Activated CD8-positive, alpha-beta memory T cell treated with anti-CD3 and anti-CD28 coated beads for 24 hours (primary cell): ENCODE results near the gene NHEJ1.

Source experiments
- DNase-seq: peaks from one replicate; pipeline ENCODE4 v3.0.0-alpha.2; 2020

NHEJ1 gene

GRCh38 chr2:219084791-219085190 is 75.8 kb downstream of the NHEJ1 start:
- DNase-seq: no peak

GRCh38 chr2:219082332-219082958 is 78.2 kb downstream of the NHEJ1 start:
- DNase-seq: no peak

GRCh38 chr2:219081701-219082331 is 78.8 kb downstream of the NHEJ1 start:
- DNase-seq: no peak

- DNase-seq: no peak
Observed at GRCh38 chr2:219081096-219081495, 79.5 kb downstream of the NHEJ1 start.

- no peak for DNase-seq
Observed at GRCh38 chr2:219079417-219079816, 81.2 kb downstream of the NHEJ1 start.

- DNase-seq: no peak
Observed at GRCh38 chr2:219078951-219079350, 81.7 kb downstream of the NHEJ1 start.

- no peak for DNase-seq
Observed at GRCh38 chr2:219078126-219078525, 82.5 kb downstream of the NHEJ1 start.

- no peak for DNase-seq
Observed at GRCh38 chr2:219076253-219076652, 84.4 kb downstream of the NHEJ1 start.

GRCh38 chr2:219073413-219074129 is 87.0 kb downstream of the NHEJ1 start:
- no peak for DNase-seq

- DNase-seq: no peak
Observed at GRCh38 chr2:219072741-219073250, 87.8 kb downstream of the NHEJ1 start.

GRCh38 chr2:219071131-219071816 is 89.3 kb downstream of the NHEJ1 start:
- no peak for DNase-seq

- no peak for DNase-seq
Observed at GRCh38 chr2:219065484-219065883, 95.1 kb downstream of the NHEJ1 start.

- DNase-seq: no peak
Observed at GRCh38 chr2:219062081-219062480, 98.5 kb downstream of the NHEJ1 start.

GRCh38 chr2:219060821-219061791 is 99.5 kb downstream of the NHEJ1 start, which contains the start of gene IHH:
TSS of gene IHH (minus strand) at chr2:219060921. CDS start at chr2:219060467, 454 bp downstream.
- peak; percentile 59 for DNase-seq

- DNase-seq: peak; percentile 64
Observed at GRCh38 chr2:219059725-219060682, 100.6 kb downstream of the NHEJ1 start.

GRCh38 chr2:219059375-219059724 is 101.3 kb downstream of the NHEJ1 start:
- no peak for DNase-seq

- DNase-seq: peak; percentile 60
Observed at GRCh38 chr2:219058541-219059374, 101.9 kb downstream of the NHEJ1 start.

- DNase-seq: peak; percentile 92
Observed at GRCh38 chr2:219057709-219058540, 102.7 kb downstream of the NHEJ1 start.
